Panc1 (cell line): ENCODE results near the gene ITGAD. TPM values are rescaled to one million over a fixed set of nuclear protein-coding genes. Genes with fewer than 3 reads are reported as not detected.

Source experiments
- ATAC-seq: fragments of 200-7000 bp; cut with Tn5 transposase; 2 replicates; pipeline ENCODE4 v1.9.1; 2020; ENCODE audit warnings: mild to moderate bottlenecking, moderate library complexity
- BruUV-seq: library from RNA; stranded (reverse); fragments of 400-500 nt; replicated peaks from 2 replicates; lab custom pipeline; 2021; lab: Mats Ljungman, UMichigan
- CTCF ChIA-PET: fragments of 300-600 bp; sonication (Branson Sonifier 250); formaldehyde crosslinking; loops from one replicate; lab custom pipeline; 2022; ENCODE audit warnings: antibody characterized with exemption; lab: Charles Lee
- POLR2A ChIA-PET: fragments of 300-600 bp; sonication (Branson Sonifier 250); formaldehyde crosslinking; loops from one replicate; lab custom pipeline; 2022; ENCODE audit warnings: antibody characterized with exemption; lab: Charles Lee
- DNase-seq: peaks from one replicate; pipeline ENCODE4 v3.0.0-alpha.2; 2010; ENCODE audit warnings: low read depth, low spot score
- H3K27ac ChIP-seq: 2 replicates; pipeline ENCODE4 v1.5.1; 2011; ENCODE audit warnings: mild to moderate bottlenecking, low read length, inconsistent platforms
- H3K27me3 ChIP-seq: fragments of 200-500 bp; sonication (Bioruptor generic); 2 replicates; pipeline ENCODE4 v1.6.0; 2014; ENCODE audit warnings: low read length, inconsistent platforms; ENCODE audit not compliant: control insufficient read depth, insufficient read depth
- H3K36me3 ChIP-seq: fragments of 200-500 bp; sonication (Bioruptor generic); 2 replicates; pipeline ENCODE4 v1.5.1; 2014; ENCODE audit warnings: inconsistent platforms, mild to moderate bottlenecking, low read length, moderate library complexity; ENCODE audit not compliant: control insufficient read depth, insufficient read depth
- H3K4me1 ChIP-seq: 2 replicates; pipeline ENCODE4 v1.5.1; 2011; ENCODE audit warnings: inconsistent platforms, mild to moderate bottlenecking, low read length, moderate library complexity; ENCODE audit not compliant: control insufficient read depth, insufficient read depth
- H3K4me3 ChIP-seq, 2 experiments: 2 replicates each; pipeline ENCODE4 v1.5.1; 2011 to 2012; ENCODE audit warnings: low read depth in 2 of 2, low read length in 2 of 2, mild to moderate bottlenecking in 2 of 2, inconsistent platforms in 1 of 2, moderate library complexity in 1 of 2
- H3K9me3 ChIP-seq: fragments of 200-500 bp; sonication (Bioruptor generic); 2 replicates; pipeline ENCODE4 v1.5.1; 2014; ENCODE audit warnings: low read depth, mild to moderate bottlenecking, inconsistent platforms, low read length, moderate library complexity; ENCODE audit not compliant: control insufficient read depth, insufficient read depth
- POLR2AphosphoS5 ChIP-seq: IDR thresholded peaks from 2 replicates; pipeline ENCODE4 v1.6.1; 2012; ENCODE audit warnings: mild to moderate bottlenecking, low read depth, low read length, moderate library complexity
- SIN3A ChIP-seq: IDR thresholded peaks from 2 replicates; pipeline ENCODE4 v1.6.1; 2012; ENCODE audit warnings: low read depth, mild to moderate bottlenecking, low read length, moderate library complexity, borderline replicate concordance; ENCODE audit not compliant: insufficient read depth
- TCF7L2 ChIP-seq: IDR thresholded peaks from 2 replicates; pipeline ENCODE4 v1.6.1; 2011; ENCODE audit warnings: mild to moderate bottlenecking, low read depth, low read length, inconsistent platforms
- in situ Hi-C: cut with HindIII; loops from 2 replicates; pipeline ENCODE4 v1.10.0; 2016; ENCODE audit warnings: low sequenced_read_pairs, low pct_unique_long_range_greater_than_20kb
- intact Hi-C: fragments of 100-400 bp; cut with micrococcal nuclease; formaldehyde crosslinking; loops from one replicate; pipeline ENCODE4 v1.10.0; 2022; ENCODE audit not compliant: unreplicated experiment
- total RNA-seq: library from RNA; stranded (reverse); gene quantifications from one replicate; pipeline ENCODE4 v1.2.1, GENCODE V29; 2021; ENCODE audit not compliant: unreplicated experiment
- TF ChIP-seq, protein P1 (sequence below): fragments of 450-650 bp; IDR thresholded peaks from 2 replicates; pipeline ENCODE4 v1.5.1; 2017; ENCODE audit warnings: mild to moderate bottlenecking
- TF ChIP-seq, protein P2 (sequence below), 2 experiments: IDR thresholded peaks; 2 replicates each; pipeline ENCODE4 v1.6.1; 2011 to 2012; ENCODE audit warnings: low read depth in 2 of 2, control low read depth in 1 of 2, low read length in 1 of 2, mild to moderate bottlenecking in 1 of 2, moderate library complexity in 1 of 2; ENCODE audit not compliant: insufficient read depth in 1 of 2

Gene ITGAD
- total RNA-seq, 1 experiment from 2014 or later: not detected

DNA sequence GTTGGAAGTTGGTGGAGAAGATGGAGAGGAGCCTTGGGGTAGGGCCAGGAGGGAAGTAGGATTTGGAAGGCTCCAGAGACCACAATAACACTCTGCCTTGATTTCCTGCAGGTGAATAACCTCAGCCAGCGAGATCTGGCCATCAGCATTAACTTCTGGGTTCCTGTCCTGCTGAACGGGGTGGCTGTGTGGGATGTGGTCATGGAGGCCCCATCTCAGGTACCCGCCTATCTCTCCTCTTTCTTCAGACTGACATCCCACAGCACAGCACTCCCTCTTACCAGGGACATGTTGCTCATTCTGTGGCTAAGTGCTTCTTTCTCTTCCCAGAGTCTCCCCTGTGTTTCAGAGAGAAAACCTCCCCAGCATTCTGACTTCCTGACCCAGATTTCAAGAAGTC lies 30.1 kb downstream of the ITGAD start:
- no peaks in the 10 kb centered on the region for H3K9me3 ChIP-seq
- intact Hi-C loops: no loop called here
- H3K27me3 ChIP-seq: no peaks in the 10 kb centered on the region
- POLR2A ChIA-PET: no interaction called here
- no peak for TF ChIP-seq TCF7L2
- TF ChIP-seq, protein P1, sequence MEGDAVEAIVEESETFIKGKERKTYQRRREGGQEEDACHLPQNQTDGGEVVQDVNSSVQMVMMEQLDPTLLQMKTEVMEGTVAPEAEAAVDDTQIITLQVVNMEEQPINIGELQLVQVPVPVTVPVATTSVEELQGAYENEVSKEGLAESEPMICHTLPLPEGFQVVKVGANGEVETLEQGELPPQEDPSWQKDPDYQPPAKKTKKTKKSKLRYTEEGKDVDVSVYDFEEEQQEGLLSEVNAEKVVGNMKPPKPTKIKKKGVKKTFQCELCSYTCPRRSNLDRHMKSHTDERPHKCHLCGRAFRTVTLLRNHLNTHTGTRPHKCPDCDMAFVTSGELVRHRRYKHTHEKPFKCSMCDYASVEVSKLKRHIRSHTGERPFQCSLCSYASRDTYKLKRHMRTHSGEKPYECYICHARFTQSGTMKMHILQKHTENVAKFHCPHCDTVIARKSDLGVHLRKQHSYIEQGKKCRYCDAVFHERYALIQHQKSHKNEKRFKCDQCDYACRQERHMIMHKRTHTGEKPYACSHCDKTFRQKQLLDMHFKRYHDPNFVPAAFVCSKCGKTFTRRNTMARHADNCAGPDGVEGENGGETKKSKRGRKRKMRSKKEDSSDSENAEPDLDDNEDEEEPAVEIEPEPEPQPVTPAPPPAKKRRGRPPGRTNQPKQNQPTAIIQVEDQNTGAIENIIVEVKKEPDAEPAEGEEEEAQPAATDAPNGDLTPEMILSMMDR: no peak
- TF ChIP-seq POLR2AphosphoS5: no peak
- TF ChIP-seq, protein P2, sequence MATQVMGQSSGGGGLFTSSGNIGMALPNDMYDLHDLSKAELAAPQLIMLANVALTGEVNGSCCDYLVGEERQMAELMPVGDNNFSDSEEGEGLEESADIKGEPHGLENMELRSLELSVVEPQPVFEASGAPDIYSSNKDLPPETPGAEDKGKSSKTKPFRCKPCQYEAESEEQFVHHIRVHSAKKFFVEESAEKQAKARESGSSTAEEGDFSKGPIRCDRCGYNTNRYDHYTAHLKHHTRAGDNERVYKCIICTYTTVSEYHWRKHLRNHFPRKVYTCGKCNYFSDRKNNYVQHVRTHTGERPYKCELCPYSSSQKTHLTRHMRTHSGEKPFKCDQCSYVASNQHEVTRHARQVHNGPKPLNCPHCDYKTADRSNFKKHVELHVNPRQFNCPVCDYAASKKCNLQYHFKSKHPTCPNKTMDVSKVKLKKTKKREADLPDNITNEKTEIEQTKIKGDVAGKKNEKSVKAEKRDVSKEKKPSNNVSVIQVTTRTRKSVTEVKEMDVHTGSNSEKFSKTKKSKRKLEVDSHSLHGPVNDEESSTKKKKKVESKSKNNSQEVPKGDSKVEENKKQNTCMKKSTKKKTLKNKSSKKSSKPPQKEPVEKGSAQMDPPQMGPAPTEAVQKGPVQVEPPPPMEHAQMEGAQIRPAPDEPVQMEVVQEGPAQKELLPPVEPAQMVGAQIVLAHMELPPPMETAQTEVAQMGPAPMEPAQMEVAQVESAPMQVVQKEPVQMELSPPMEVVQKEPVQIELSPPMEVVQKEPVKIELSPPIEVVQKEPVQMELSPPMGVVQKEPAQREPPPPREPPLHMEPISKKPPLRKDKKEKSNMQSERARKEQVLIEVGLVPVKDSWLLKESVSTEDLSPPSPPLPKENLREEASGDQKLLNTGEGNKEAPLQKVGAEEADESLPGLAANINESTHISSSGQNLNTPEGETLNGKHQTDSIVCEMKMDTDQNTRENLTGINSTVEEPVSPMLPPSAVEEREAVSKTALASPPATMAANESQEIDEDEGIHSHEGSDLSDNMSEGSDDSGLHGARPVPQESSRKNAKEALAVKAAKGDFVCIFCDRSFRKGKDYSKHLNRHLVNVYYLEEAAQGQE (IDR thresholded peaks at IDR 0.05; ENCODE audit: insufficient read depth in 1 of 2, low read depth in 2 of 2, low read length in 1 of 2): no peak
- TF ChIP-seq SIN3A: no peak
- ATAC-seq: no peak
- H3K27ac ChIP-seq: no peak overlapping the region
- no peak overlapping the region for H3K4me3 ChIP-seq
- no peak for DNase-seq
- H3K4me1 ChIP-seq: no peaks in the 10 kb centered on the region
- in situ Hi-C loops: no loop called here
- no TSS peak for BruUV-seq
- no peaks in the 10 kb centered on the region for H3K36me3 ChIP-seq
- CTCF ChIA-PET: no interaction called here

DNA sequence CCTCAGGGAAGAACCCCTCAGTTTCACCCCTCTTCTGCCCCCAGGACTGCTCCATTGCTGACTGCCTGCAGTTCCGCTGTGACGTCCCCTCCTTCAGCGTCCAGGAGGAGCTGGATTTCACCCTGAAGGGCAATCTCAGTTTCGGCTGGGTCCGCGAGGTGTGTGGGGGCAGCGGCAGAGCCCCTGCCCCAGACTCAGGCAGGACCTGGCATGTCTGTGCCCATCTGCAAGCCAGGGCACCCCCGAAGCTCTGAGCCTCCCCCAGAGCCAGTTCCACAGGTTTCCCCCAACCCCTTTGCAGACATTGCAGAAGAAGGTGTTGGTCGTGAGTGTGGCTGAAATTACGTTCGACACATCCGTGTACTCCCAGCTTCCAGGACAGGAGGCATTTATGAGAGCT lies 30.7 kb downstream of the ITGAD start:
- H3K4me3 ChIP-seq: no peak overlapping the region
- H3K9me3 ChIP-seq: no peaks in the 10 kb centered on the region
- in situ Hi-C loops: no loop called here
- CTCF ChIA-PET: interaction anchor here (0.7 kb wide), 1 partner anchor 243 kb away, joined by 4 read pairs; no protein-coding TSS in a partner anchor
- DNase-seq (no peak), ATAC-seq (no peak)
- BruUV-seq: no TSS peak
- TF ChIP-seq TCF7L2 (no peak), POLR2AphosphoS5 (no peak), SIN3A (no peak)
- TF ChIP-seq, protein P2 (IDR thresholded peaks at IDR 0.05; ENCODE audit: insufficient read depth in 1 of 2, low read depth in 2 of 2, low read length in 1 of 2): no peak
- TF ChIP-seq, protein P1: no peak
- intact Hi-C loops: no loop called here
- no peaks in the 10 kb centered on the region for H3K4me1 ChIP-seq
- POLR2A ChIA-PET: no interaction called here
- no peak overlapping the region for H3K27ac ChIP-seq
- H3K36me3 ChIP-seq: no peaks in the 10 kb centered on the region
- H3K27me3 ChIP-seq: no peaks in the 10 kb centered on the region
